ENCODE results near the gene IZUMO1.
"Not testable (repeated sequence)": the region's sequence is repeated elsewhere in the genome, so short reads cannot be mapped to it uniquely, and the experiment has no call there.

IZUMO1 gene
- total RNA-seq, result 0 to 0.25 (median 0.03) reads per million in 9 experiments

GRCh38 chr19:48746738-48747575, at the start of gene IZUMO1:
IZUMO1 (minus strand) TSS chr19:48746909; CDS start chr19:48745859, 1,050 bp downstream.
- peaks cover 2 to 6% of the 10 kb centered on the region in 2 donors for H3K4me1 Mint-ChIP-seq (ENCODE audit: low read depth in 2 of 2)
- H3K9me3 Mint-ChIP-seq, result no peaks in the 10 kb centered on the region
- H3K36me3 Mint-ChIP-seq (ENCODE audit: insufficient read depth), result peaks cover 3% of the 10 kb centered on the region
- no peak within 1 kb of the TSS for H3K27ac Mint-ChIP-seq
- ATAC-seq (replicated peaks), result peak; percentile 77
- H3K4me3 Mint-ChIP-seq, result no peak within 1 kb of the TSS
- peaks cover 25 to 64% of the 10 kb centered on the region in 2 donors for H3K27me3 Mint-ChIP-seq
- DNase-seq, result peak; percentile 34 to 46 (median 38)

- Mint-ChIP-seq H3K27ac (peak overlapping the region; percentile 35 to 85), H3K9me3 (no peaks in the 10 kb centered on the region), H3K36me3 (ENCODE audit: insufficient read depth) (no peaks in the 10 kb centered on the region), H3K27me3 (no peaks in the 10 kb centered on the region), H3K4me3 (peak overlapping the region; percentile 83 to 86), H3K4me1 (ENCODE audit: low read depth in 2 of 2) (peaks cover 5 to 9% of the 10 kb centered on the region in 2 donors)
- DNase-seq (no peak), ATAC-seq (replicated peaks) (no peak)
Measured at GRCh38 chr19:48795685-48796070, 49.0 kb upstream of the IZUMO1 start.

- ATAC-seq (replicated peaks) (peak; percentile 98), DNase-seq (peak; percentile 76 to 81 (median 77))
- Mint-ChIP-seq H3K4me3 (peak overlapping the region; percentile 83 to 86), H3K9me3 (no peaks in the 10 kb centered on the region), H3K36me3 (ENCODE audit: insufficient read depth) (no peaks in the 10 kb centered on the region), H3K27ac (peak overlapping the region; percentile 35 to 85), H3K4me1 (ENCODE audit: low read depth in 2 of 2) (peaks cover 5 to 9% of the 10 kb centered on the region in 2 donors), H3K27me3 (no peaks in the 10 kb centered on the region)
Measured at GRCh38 chr19:48795055-48795684, 48.5 kb upstream of the IZUMO1 start.

DNA sequence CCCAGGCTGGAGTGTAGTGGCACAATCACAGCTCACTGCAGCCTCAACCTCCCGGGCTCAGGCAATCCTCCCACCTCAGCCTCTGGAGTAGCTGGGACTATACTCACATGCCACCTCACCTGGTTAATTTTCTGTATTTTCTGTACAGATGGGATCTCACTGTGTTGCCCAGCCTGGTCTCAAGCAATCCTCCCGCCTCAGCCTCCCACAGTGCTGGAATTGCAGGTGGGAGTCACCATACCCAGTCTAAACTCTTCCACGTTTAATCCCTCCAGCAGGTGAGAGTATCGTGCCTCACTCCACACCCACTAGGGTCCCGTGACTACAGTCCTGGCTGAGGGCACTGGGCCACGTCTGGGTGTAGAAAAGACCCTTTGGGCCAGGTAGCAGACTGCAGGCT, 47.6 kb upstream of the IZUMO1 start:
- peaks cover 5 to 9% of the 10 kb centered on the region in 2 donors for H3K4me1 Mint-ChIP-seq (ENCODE audit: low read depth in 2 of 2)
- peak overlapping the region; percentile 83 to 86 for H3K4me3 Mint-ChIP-seq
- DNase-seq, result no peak
- no peak for ATAC-seq (replicated peaks)
- peak overlapping the region in 1 of 2 donors; percentile 85 for H3K27ac Mint-ChIP-seq
- H3K36me3 Mint-ChIP-seq (ENCODE audit: insufficient read depth), result peaks cover 2% of the 10 kb centered on the region
- H3K9me3 Mint-ChIP-seq, result no peaks in the 10 kb centered on the region
- H3K27me3 Mint-ChIP-seq, result no peaks in the 10 kb centered on the region

GRCh38 chr19:48793271-48793670, 46.6 kb upstream of the IZUMO1 start:
- Mint-ChIP-seq H3K4me3 (no peak overlapping the region), H3K27me3 (no peaks in the 10 kb centered on the region), H3K36me3 (ENCODE audit: insufficient read depth) (peaks cover 4% of the 10 kb centered on the region), H3K9me3 (no peaks in the 10 kb centered on the region), H3K4me1 (ENCODE audit: low read depth in 2 of 2) (peaks cover 5 to 9% of the 10 kb centered on the region in 2 donors), H3K27ac (no peak overlapping the region)
- DNase-seq, result no peak
- ATAC-seq (replicated peaks), result no peak

- not testable (repeated sequence) for H3K36me3 Mint-ChIP-seq (ENCODE audit: insufficient read depth); ATAC-seq (replicated peaks); DNase-seq
Measured at GRCh38 chr19:48787331-48787730, 40.6 kb upstream of the IZUMO1 start.

DNA sequence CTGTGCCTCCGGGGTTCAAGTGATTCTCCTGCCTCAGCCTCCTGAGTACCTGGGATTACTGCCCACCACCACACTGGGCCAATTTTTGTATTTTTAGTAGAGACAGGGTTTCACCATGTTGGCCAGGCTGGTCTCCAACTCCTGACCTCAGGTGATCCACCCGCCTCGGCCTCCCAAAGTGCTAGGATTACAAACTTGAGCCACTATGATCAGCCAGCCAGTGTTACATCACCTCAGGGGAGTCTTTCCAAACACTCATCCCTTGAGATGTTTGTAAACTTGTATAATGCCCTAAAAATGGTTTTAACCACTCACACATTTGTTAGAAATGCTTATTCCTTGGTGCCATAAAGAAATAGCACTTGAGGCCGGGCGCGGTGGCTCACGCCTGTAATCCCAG, 39.7 kb upstream of the IZUMO1 start:
- H3K27ac Mint-ChIP-seq; H3K4me1 Mint-ChIP-seq (ENCODE audit: low read depth in 2 of 2): not testable (repeated sequence)

More at GRCh38 chr19:48787331-48787730, 40.6 kb upstream of the IZUMO1 start:
- not testable (repeated sequence) for H3K4me1 Mint-ChIP-seq (ENCODE audit: low read depth in 2 of 2); H3K27ac Mint-ChIP-seq; H3K4me3 Mint-ChIP-seq; H3K9me3 Mint-ChIP-seq
- H3K27me3 Mint-ChIP-seq, result peaks cover 3 to 21% of the 10 kb centered on the region in 2 donors

DNA sequence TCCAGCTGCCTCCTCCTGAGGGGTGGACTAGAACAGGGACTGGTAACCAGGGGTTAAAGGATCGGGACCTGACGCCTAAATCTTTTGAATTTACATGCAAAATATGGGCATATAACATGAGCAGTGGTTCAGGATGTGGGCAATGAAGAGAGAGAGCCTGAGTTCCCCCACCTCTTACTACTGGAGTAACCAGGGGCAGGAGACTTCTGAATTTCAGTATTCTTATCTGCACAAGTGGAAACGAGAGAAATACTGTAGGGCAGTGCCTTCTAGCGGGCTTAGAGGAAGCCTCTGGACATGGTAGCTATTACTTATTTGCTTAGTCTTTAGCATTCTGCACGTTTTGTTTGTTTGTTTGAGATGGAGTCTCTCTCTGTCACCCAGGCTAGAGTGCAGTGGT, 37.8 kb upstream of the IZUMO1 start:
- Mint-ChIP-seq H3K27ac (no peak overlapping the region), H3K36me3 (ENCODE audit: insufficient read depth) (peaks cover 9% of the 10 kb centered on the region), H3K4me1 (ENCODE audit: low read depth in 2 of 2) (peaks cover 2 to 3% of the 10 kb centered on the region in 2 donors), H3K27me3 (peaks cover 5 to 21% of the 10 kb centered on the region in 2 donors), H3K9me3 (no peaks in the 10 kb centered on the region), H3K4me3 (no peak overlapping the region)
- ATAC-seq (replicated peaks) (no peak), DNase-seq (no peak)

More for the DNA sequence above, 39.7 kb upstream of the IZUMO1 start:
- not testable (repeated sequence) for ATAC-seq (replicated peaks); DNase-seq; H3K36me3 Mint-ChIP-seq (ENCODE audit: insufficient read depth); H3K4me3 Mint-ChIP-seq; H3K9me3 Mint-ChIP-seq
- H3K27me3 Mint-ChIP-seq, result peaks cover 5 to 21% of the 10 kb centered on the region in 2 donors

GRCh38 chr19:48780631-48781391, 34.1 kb upstream of the IZUMO1 start:
- H3K9me3 Mint-ChIP-seq, result no peaks in the 10 kb centered on the region
- peaks cover 2 to 3% of the 10 kb centered on the region in 2 donors for H3K4me1 Mint-ChIP-seq (ENCODE audit: low read depth in 2 of 2)
- no peak for ATAC-seq (replicated peaks)
- no peak for DNase-seq
- H3K27ac Mint-ChIP-seq, result no peak overlapping the region
- H3K4me3 Mint-ChIP-seq, result no peak overlapping the region
- peaks cover 5 to 16% of the 10 kb centered on the region in 2 donors for H3K27me3 Mint-ChIP-seq
- peaks cover 5% of the 10 kb centered on the region for H3K36me3 Mint-ChIP-seq (ENCODE audit: insufficient read depth)

DNA sequence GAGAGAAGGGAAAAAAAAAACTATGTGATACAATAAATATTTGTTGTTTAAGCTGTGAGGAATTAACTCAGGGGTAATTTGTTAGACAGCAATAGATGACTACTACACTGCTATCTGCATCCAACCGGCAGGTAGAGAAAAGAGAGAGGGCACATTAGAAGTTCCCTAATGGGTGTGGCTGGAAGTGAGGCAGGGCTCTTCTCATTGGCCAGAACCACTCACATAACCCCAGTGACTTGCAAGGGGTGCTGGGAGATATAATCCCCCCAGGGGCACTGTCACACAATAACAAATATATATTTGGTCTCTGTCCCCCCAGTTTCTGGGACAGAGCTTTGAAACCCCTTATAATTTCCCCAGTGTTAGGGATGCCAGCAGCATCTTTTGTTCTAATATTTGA, 32.9 kb upstream of the IZUMO1 start:
- Mint-ChIP-seq H3K9me3 (no peaks in the 10 kb centered on the region), H3K4me1 (ENCODE audit: low read depth in 2 of 2) (peaks cover 2 to 3% of the 10 kb centered on the region in 2 donors), H3K36me3 (ENCODE audit: insufficient read depth) (peaks cover 5% of the 10 kb centered on the region), H3K4me3 (no peak overlapping the region), H3K27ac (no peak overlapping the region), H3K27me3 (peaks cover 5 to 7% of the 10 kb centered on the region in 2 donors)
- ATAC-seq (replicated peaks) (no peak), DNase-seq (no peak)

DNA sequence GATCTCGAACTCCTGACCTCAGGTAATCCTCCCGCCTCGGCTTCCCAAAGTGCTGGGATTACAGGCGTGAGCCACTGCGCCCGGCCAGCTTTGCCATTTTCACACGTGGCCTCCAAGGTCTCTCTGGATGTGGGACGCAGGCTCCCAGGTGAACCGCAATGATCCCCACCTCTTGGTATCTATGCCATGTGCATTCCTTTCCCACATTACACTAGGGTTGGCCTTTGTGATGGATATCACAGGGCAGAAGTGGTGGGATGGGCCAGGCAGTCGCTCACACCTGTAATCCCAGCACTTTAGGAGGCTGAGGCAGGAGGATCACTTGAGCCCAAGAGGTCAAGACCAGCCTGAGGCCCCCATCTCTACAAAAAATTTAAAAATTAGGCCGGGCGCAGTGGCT, 31.0 kb upstream of the IZUMO1 start:
- ATAC-seq (replicated peaks), result no peak
- H3K27me3 Mint-ChIP-seq, result peaks cover 5 to 7% of the 10 kb centered on the region in 2 donors
- H3K4me1 Mint-ChIP-seq (ENCODE audit: low read depth in 2 of 2), result peaks cover 2 to 3% of the 10 kb centered on the region in 2 donors
- H3K36me3 Mint-ChIP-seq (ENCODE audit: insufficient read depth), result peaks cover 5% of the 10 kb centered on the region
- H3K27ac Mint-ChIP-seq, result no peak overlapping the region
- no peak for DNase-seq
- H3K4me3 Mint-ChIP-seq, result no peak overlapping the region
- H3K9me3 Mint-ChIP-seq, result no peaks in the 10 kb centered on the region

GRCh38 chr19:48777139-48777538, 30.4 kb upstream of the IZUMO1 start:
- peaks cover 1% of the 10 kb centered on the region for H3K36me3 Mint-ChIP-seq (ENCODE audit: insufficient read depth)
- no peak overlapping the region for H3K27ac Mint-ChIP-seq

DNA sequence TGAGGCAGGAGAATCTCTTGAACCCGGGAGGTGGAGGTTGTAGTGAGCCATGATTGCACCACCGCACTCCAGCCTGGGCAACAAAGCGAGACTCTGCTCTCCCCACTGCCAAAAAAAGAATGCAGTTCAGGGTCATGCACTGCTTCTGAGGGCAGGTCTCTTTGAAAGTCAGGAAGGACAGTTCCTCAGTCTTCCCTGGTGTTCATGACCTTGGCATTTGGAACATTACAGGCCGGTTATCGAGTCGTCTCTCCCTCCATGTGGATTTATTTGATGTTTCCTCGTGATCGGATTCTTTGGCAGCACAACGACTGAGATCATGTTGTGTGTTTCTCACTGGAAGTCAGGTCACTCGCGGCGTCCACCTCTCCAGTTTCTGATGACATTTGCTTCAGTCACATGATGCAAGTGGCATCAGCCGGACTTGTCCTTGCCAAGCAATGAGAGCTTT, 25.8 kb upstream of the IZUMO1 start:
- Mint-ChIP-seq H3K4me3 (no peak overlapping the region), H3K4me1 (ENCODE audit: low read depth in 2 of 2) (peaks cover 0 to 2% of the 10 kb centered on the region in 2 donors), H3K9me3 (no peaks in the 10 kb centered on the region), H3K27me3 (peaks cover 23 to 50% of the 10 kb centered on the region in 2 donors), H3K27ac (no peak overlapping the region), H3K36me3 (ENCODE audit: insufficient read depth) (no peaks in the 10 kb centered on the region)
- no peak for DNase-seq
- ATAC-seq (replicated peaks), result no peak

More at GRCh38 chr19:48777139-48777538, 30.4 kb upstream of the IZUMO1 start:
- Mint-ChIP-seq H3K27me3 (peaks cover under 1 to 13% of the 10 kb centered on the region in 2 donors), H3K4me1 (ENCODE audit: low read depth in 2 of 2) (no peaks in the 10 kb centered on the region), H3K4me3 (no peak overlapping the region), H3K9me3 (no peaks in the 10 kb centered on the region)
- DNase-seq (no peak), ATAC-seq (replicated peaks) (no peak)

Measured in effector memory CD8-positive, alpha-beta T cell (primary cell).